Tibial nerve (tissue), 4 donors: ENCODE data around the gene CEP112. TPM values are rescaled to one million over a fixed set of nuclear protein-coding genes. Genes with fewer than 3 reads are reported as not detected.

ENCODE experiments used
- DNase-seq, 2 donors: peaks; one replicate each; pipeline ENCODE4 v3.0.0-alpha.2; 2019; ENCODE audit warnings: low spot score in 2 of 2
- H3K27ac ChIP-seq, 4 donors: fragments of 200-600 bp; sonication (generic) in 3 of 4; one replicate each; pipeline ENCODE4 v1.5.1; 2017 to 2019; ENCODE audit warnings: mild to moderate bottlenecking in 1 of 4
- H3K27me3 ChIP-seq, 2 donors: fragments of 200-600 bp; sonication (generic) in 1 of 2; one replicate each; pipeline versions ENCODE4 v1.5.1 to v1.6.0; 2017 to 2019
- H3K36me3 ChIP-seq, 3 donors: fragments of 200-600 bp; sonication (generic); one replicate each; pipeline ENCODE4 v1.5.1; 2018 to 2019
- H3K4me1 ChIP-seq, 4 donors: fragments of 200-600 bp; sonication (generic) in 3 of 4; one replicate each; pipeline ENCODE4 v1.5.1; 2017 to 2019
- H3K4me3 ChIP-seq, 4 donors: fragments of 200-600 bp; sonication (generic) in 3 of 4; one replicate each; pipeline ENCODE4 v1.5.1; 2017 to 2019; ENCODE audit warnings: mild to moderate bottlenecking in 1 of 4, moderate library complexity in 1 of 4
- H3K9me3 ChIP-seq, 4 donors: fragments of 200-600 bp; sonication (generic) in 3 of 4; one replicate each; pipeline ENCODE4 v1.5.1; 2017 to 2019
- CTCF ChIP-seq, 5 experiments: fragments of 200-600 bp in 3 of 5; fragments of 450-650 bp in 2 of 5; sonication (generic) in 3 of 5; IDR thresholded peaks; one replicate each; pipeline ENCODE4 v1.5.1; 2016 to 2019; ENCODE audit warnings: antibody characterized with exemption in 5 of 5, mild to moderate bottlenecking in 3 of 5, moderate library complexity in 2 of 5
- EP300 ChIP-seq, 2 donors: sonication (generic); formaldehyde crosslinking; IDR thresholded peaks; one replicate each; pipeline ENCODE4 v1.6.1; 2017; ENCODE audit warnings: antibody characterized with exemption in 2 of 2, mild to moderate bottlenecking in 1 of 2
- POLR2A ChIP-seq, 2 donors: fragments of 450-650 bp; IDR thresholded peaks; one replicate each; pipeline ENCODE4 v1.6.1; 2017; ENCODE audit warnings: antibody characterized with exemption in 2 of 2, mild to moderate bottlenecking in 2 of 2, moderate library complexity in 2 of 2
- WGBS, 2 donors: methylation state at CpG; one replicate each; pipeline ENCODE4 v1.1.5; 2018; 5-methylcytosine and 5-hydroxymethylcytosine counted together
- total RNA-seq, 4 donors: library from RNA; depleted of rRNA; stranded (reverse); fragments of >200 nt; gene quantifications; one replicate each; pipeline ENCODE4 v1.1.0, GENCODE V29; 2016

The CEP112 gene
- total RNA-seq, 4 donors from 2014 or later = 26.0 to 46.8 (median 34.2) TPM

- TF ChIP-seq EP300 (IDR thresholded peaks at IDR 0.05) (no peak), POLR2A (IDR thresholded peaks at IDR 0.05) (no peak), CTCF (IDR thresholded peaks at IDR 0.05) (no peak)
- no peak overlapping the region for H3K27ac ChIP-seq
- no peaks in the 10 kb centered on the region for H3K9me3 ChIP-seq
- no peaks in the 10 kb centered on the region for H3K36me3 ChIP-seq
- WGBS, 2 donors = 88 to 93% methylated on average over 4 of the region's 4 CpGs
- no peak for DNase-seq
- H3K4me3 ChIP-seq = no peak overlapping the region
- H3K27me3 ChIP-seq = no peaks in the 10 kb centered on the region
- H3K4me1 ChIP-seq = no peaks in the 10 kb centered on the region
These were observed 35.5 kb upstream of the CEP112 start for GRCh38 chr17:66227212-66228045.

GRCh38 chr17:66222798-66223350 lies 30.9 kb upstream of the CEP112 start:
- no peak overlapping the region for H3K4me3 ChIP-seq
- H3K36me3 ChIP-seq = no peaks in the 10 kb centered on the region
- no peak for DNase-seq
- no peaks in the 10 kb centered on the region for H3K27me3 ChIP-seq
- H3K9me3 ChIP-seq = no peaks in the 10 kb centered on the region
- TF ChIP-seq POLR2A (IDR thresholded peaks at IDR 0.05) (no peak), CTCF (IDR thresholded peaks at IDR 0.05) (no peak), EP300 (IDR thresholded peaks at IDR 0.05) (no peak)
- WGBS, 2 donors = 78 to 79% methylated on average over 5 of the region's 5 CpGs
- no peaks in the 10 kb centered on the region for H3K4me1 ChIP-seq
- no peak overlapping the region for H3K27ac ChIP-seq

GRCh38 chr17:66221755-66222530 lies 30.0 kb upstream of the CEP112 start:
- TF ChIP-seq CTCF (IDR thresholded peaks at IDR 0.05) (no peak), EP300 (IDR thresholded peaks at IDR 0.05) (no peak), POLR2A (IDR thresholded peaks at IDR 0.05) (no peak)
- H3K4me1 ChIP-seq = no peaks in the 10 kb centered on the region
- WGBS, 2 donors = 84 to 88% methylated on average over 11 of the region's 11 CpGs
- no peaks in the 10 kb centered on the region for H3K27me3 ChIP-seq
- H3K4me3 ChIP-seq = no peak overlapping the region
- H3K27ac ChIP-seq = no peak overlapping the region
- H3K36me3 ChIP-seq = no peaks in the 10 kb centered on the region
- H3K9me3 ChIP-seq = no peaks in the 10 kb centered on the region
- DNase-seq = no peak

- Histone ChIP-seq H3K27me3 (no peaks in the 10 kb centered on the region), H3K4me1 (no peaks in the 10 kb centered on the region), H3K9me3 (no peaks in the 10 kb centered on the region), H3K27ac (no peak overlapping the region), H3K36me3 (no peaks in the 10 kb centered on the region), H3K4me3 (no peak overlapping the region)
- no peak for TF ChIP-seq CTCF (IDR thresholded peaks at IDR 0.05)
- no peak for TF ChIP-seq EP300 (IDR thresholded peaks at IDR 0.05)
- no peak for TF ChIP-seq POLR2A (IDR thresholded peaks at IDR 0.05)
- DNase-seq = no peak
These were observed 29.4 kb upstream of the CEP112 start for GRCh38 chr17:66221343-66221742.
